Measurements from ENCODE around the gene U2SURP. TPM values are rescaled to one million over a fixed set of nuclear protein-coding genes. Genes with fewer than 3 reads are reported as not detected.
A peak's percentile ranks its signal among the peaks of the same experiment; 100 is the strongest.
"Not testable (repeated sequence)": the region's sequence is repeated elsewhere in the genome, so short reads cannot be mapped to it uniquely, and the experiment has no call there.

Gene U2SURP
- total RNA-seq, 2 experiments from 2014 or later = 164 to 179 TPM

GRCh38 chr3:142987080-142987700, 14.2 kb upstream of the U2SURP start:
- Histone ChIP-seq H3K27me3 (ENCODE audit: control insufficient read depth in 1 of 2, insufficient read depth in 2 of 2, low read length in 2 of 2) (no peaks in the 10 kb centered on the region), H3K4me3 (ENCODE audit: low read length) (no peak overlapping the region), H3K4me1 (ENCODE audit: insufficient read depth, low read length) (no peaks in the 10 kb centered on the region), H3K9me3 (ENCODE audit: control insufficient read depth in 1 of 2, insufficient read depth in 1 of 2, low read length in 2 of 2) (peaks cover 0 to 4% of the 10 kb centered on the region in 2 experiments), H3K36me3 (ENCODE audit: insufficient read depth, low read length) (no peaks in the 10 kb centered on the region), H3K27ac (ENCODE audit: low read depth in 1 of 2, low read length in 2 of 2) (no peak overlapping the region)
- ATAC-seq (ENCODE audit: poor library complexity) = peak; percentile 55
- POLR2A ChIA-PET = no interaction called here
- H3K4me3 Mint-ChIP-seq = no peak overlapping the region
- no peaks in the 10 kb centered on the region for H3K4me1 Mint-ChIP-seq (ENCODE audit: low read depth)
- peaks cover 15% of the 10 kb centered on the region for H3K27me3 Mint-ChIP-seq
- peak; percentile 81 for TF ChIP-seq CTCF (IDR thresholded peaks at IDR 0.05)
- no peaks in the 10 kb centered on the region for H3K9me3 Mint-ChIP-seq
- no peak overlapping the region for H3K27ac Mint-ChIP-seq
- peak in 3 of 14 experiments; percentile 56 to 58 (median 57) for DNase-seq
- intact Hi-C loops (cut with DNase I, micrococcal nuclease) = loop anchor here (1.0 to 2.0 kb wide), 2 partner anchors 399 to 400 kb away; no protein-coding TSS in a partner anchor
- CTCF ChIA-PET = interaction anchor here (1.0 kb wide), 1 partner anchor 14 kb away, joined by 3 read pairs; the partner anchor contains the start of gene U2SURP
- no peaks in the 10 kb centered on the region for H3K36me3 Mint-ChIP-seq (ENCODE audit: low read depth)

GRCh38 chr3:142987707-142988106, 13.7 kb upstream of the U2SURP start:
- no peak overlapping the region for H3K4me3 ChIP-seq (ENCODE audit: low read length)
- no peaks in the 10 kb centered on the region for H3K36me3 Mint-ChIP-seq (ENCODE audit: low read depth)
- H3K9me3 Mint-ChIP-seq = no peaks in the 10 kb centered on the region
- no peaks in the 10 kb centered on the region for H3K36me3 ChIP-seq (ENCODE audit: insufficient read depth, low read length)
- no peak overlapping the region for H3K27ac Mint-ChIP-seq
- intact Hi-C loops (cut with DNase I, micrococcal nuclease) = loop anchor here (1.0 to 2.0 kb wide), 2 partner anchors 399 to 401 kb away; no protein-coding TSS in a partner anchor
- no peak overlapping the region for H3K27ac ChIP-seq (ENCODE audit: low read depth in 1 of 2, low read length in 2 of 2)
- no peak for ATAC-seq (ENCODE audit: poor library complexity)
- no peak overlapping the region for H3K4me3 Mint-ChIP-seq
- H3K9me3 ChIP-seq (ENCODE audit: control insufficient read depth in 1 of 2, insufficient read depth in 1 of 2, low read length in 2 of 2) = peaks cover 0 to 4% of the 10 kb centered on the region in 2 experiments
- no peak for DNase-seq
- no peak for TF ChIP-seq CTCF (IDR thresholded peaks at IDR 0.05)
- CTCF ChIA-PET = no interaction called here
- H3K27me3 Mint-ChIP-seq = peaks cover 15% of the 10 kb centered on the region
- POLR2A ChIA-PET = no interaction called here
- H3K4me1 ChIP-seq (ENCODE audit: insufficient read depth, low read length) = no peaks in the 10 kb centered on the region
- no peaks in the 10 kb centered on the region for H3K27me3 ChIP-seq (ENCODE audit: control insufficient read depth in 1 of 2, insufficient read depth in 2 of 2, low read length in 2 of 2)
- no peaks in the 10 kb centered on the region for H3K4me1 Mint-ChIP-seq (ENCODE audit: low read depth)

GRCh38 chr3:142988221-142988620, 13.1 kb upstream of the U2SURP start:
- peaks cover 16% of the 10 kb centered on the region for H3K27me3 Mint-ChIP-seq
- H3K36me3 Mint-ChIP-seq (ENCODE audit: low read depth); H3K4me3 ChIP-seq (ENCODE audit: low read length); CTCF ChIA-PET; H3K4me3 Mint-ChIP-seq; H3K9me3 Mint-ChIP-seq; ATAC-seq (ENCODE audit: poor library complexity); H3K27me3 ChIP-seq (ENCODE audit: control insufficient read depth in 1 of 2, insufficient read depth in 2 of 2, low read length in 2 of 2); H3K9me3 ChIP-seq (ENCODE audit: control insufficient read depth in 1 of 2, insufficient read depth in 1 of 2, low read length in 2 of 2); H3K36me3 ChIP-seq (ENCODE audit: insufficient read depth, low read length); H3K27ac Mint-ChIP-seq; intact Hi-C loops (cut with DNase I, micrococcal nuclease); DNase-seq; POLR2A ChIA-PET; H3K4me1 ChIP-seq (ENCODE audit: insufficient read depth, low read length); H3K27ac ChIP-seq (ENCODE audit: low read depth in 1 of 2, low read length in 2 of 2); H3K4me1 Mint-ChIP-seq (ENCODE audit: low read depth): not testable (repeated sequence)

- H3K4me1 Mint-ChIP-seq (ENCODE audit: low read depth); ATAC-seq (ENCODE audit: poor library complexity); H3K27me3 ChIP-seq (ENCODE audit: control insufficient read depth in 1 of 2, insufficient read depth in 2 of 2, low read length in 2 of 2); POLR2A ChIA-PET; intact Hi-C loops (cut with DNase I, micrococcal nuclease); H3K9me3 Mint-ChIP-seq; H3K36me3 Mint-ChIP-seq (ENCODE audit: low read depth); H3K36me3 ChIP-seq (ENCODE audit: insufficient read depth, low read length); DNase-seq; H3K27ac ChIP-seq (ENCODE audit: low read depth in 1 of 2, low read length in 2 of 2); H3K27ac Mint-ChIP-seq; H3K4me3 ChIP-seq (ENCODE audit: low read length); CTCF ChIA-PET; H3K4me1 ChIP-seq (ENCODE audit: insufficient read depth, low read length); H3K4me3 Mint-ChIP-seq; H3K9me3 ChIP-seq (ENCODE audit: control insufficient read depth in 1 of 2, insufficient read depth in 1 of 2, low read length in 2 of 2): not testable (repeated sequence)
- peaks cover 14% of the 10 kb centered on the region for H3K27me3 Mint-ChIP-seq
Measured at GRCh38 chr3:142988826-142989225, 12.5 kb upstream of the U2SURP start.
